NCI-H774 (cell line): ENCODE measurements around the gene CFHR4.
"Not testable (repeated sequence)": the region's sequence is repeated elsewhere in the genome, so short reads cannot be mapped to it uniquely, and the experiment has no call there.

Experiments used
- DNase-seq: peaks from one replicate; lab custom pipeline; 2025; lab: John Stamatoyannopoulos, UW

CFHR4 gene

GRCh38 chr1:196887515-196888239 lies at the start of gene CFHR4:
CFHR4 (plus strand) TSS chr1:196888052; CDS start chr1:196888151, 99 bp downstream.
- DNase-seq, result no peak

DNA sequence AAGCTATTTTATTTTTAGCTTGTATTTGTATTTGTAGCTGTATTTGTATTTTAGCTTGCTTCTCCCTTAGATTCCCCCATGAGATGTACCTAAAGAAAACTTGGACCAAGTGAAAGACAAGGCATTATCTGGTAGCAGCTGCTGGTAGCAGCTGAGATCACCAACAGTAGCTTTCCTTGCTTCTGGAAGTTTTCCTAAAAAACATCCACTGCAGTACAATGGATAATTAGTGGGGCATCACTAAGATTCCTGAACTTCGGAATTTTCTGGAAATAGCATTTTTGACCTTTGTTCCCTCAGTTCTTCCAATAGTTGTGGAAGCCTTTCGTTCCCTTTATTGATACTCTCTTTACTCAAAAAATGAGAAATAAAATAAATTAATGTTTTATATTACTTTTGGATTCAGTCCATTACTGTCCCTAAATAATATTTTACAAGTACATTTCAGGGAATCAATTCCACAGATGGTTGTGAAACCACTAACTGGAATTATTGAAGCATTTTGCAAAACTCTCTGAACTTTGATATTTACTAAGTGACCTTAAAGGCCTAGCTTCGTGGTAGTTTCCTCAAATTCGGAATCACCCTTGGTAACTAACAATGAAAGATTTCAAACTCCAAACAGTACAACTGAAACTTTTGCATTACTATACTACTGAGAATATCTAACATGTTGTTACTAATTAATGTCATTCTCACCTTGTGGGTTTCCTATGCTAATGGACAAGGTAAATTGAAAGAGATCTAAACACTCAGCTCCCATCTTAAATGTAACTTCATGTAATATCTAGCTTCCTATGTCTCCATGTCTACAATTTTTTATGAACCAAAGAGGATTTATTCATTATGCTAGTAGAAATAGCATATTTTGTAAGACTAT lies 38.0 kb upstream of the CFHR4 start:
- DNase-seq, result not testable (repeated sequence)

DNA sequence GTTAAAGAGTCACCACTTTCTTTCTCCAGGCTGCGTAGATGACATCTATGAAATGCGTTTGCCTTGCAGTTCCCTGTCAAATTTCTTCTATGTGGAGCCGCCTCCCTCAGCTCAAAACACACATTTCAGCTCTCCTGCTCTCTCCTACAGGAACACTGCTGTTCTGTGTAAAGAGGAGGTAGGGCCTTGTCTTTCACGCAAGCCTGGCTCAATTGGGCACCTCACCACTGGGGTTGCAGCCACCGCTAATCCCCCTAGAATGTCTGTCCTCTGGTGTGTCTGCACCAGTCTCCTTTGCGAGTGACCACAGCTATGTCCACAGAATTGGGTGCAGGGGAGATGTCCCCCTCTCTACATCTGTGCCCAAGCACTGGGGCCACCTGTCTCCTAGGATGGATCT lies 31.8 kb upstream of the CFHR4 start:
- no peak for DNase-seq

DNA sequence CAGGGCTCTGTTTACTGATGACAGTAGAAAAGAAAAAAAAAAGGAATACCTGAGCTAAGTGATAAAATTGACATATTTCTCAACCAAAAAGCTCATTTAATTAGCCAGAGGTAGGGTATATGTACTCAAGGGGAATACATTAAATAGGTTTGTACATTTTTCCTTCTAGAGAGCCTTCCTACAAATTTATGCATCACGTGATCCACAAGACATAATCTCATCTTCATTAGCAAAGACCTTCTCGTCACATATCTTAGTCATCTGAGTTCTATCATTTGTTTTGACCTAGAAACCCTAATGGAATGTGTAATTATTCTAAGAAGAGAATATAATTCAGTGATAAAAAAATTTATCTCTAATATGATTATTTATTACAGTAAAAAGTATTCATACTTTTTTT lies 30.7 kb upstream of the CFHR4 start:
- no peak for DNase-seq

- no peak for DNase-seq
These were observed 29.0 kb upstream of the CFHR4 start for GRCh38 chr1:196858811-196859210.

GRCh38 chr1:196860323-196860884 lies 27.4 kb upstream of the CFHR4 start:
- DNase-seq, result no peak

DNA sequence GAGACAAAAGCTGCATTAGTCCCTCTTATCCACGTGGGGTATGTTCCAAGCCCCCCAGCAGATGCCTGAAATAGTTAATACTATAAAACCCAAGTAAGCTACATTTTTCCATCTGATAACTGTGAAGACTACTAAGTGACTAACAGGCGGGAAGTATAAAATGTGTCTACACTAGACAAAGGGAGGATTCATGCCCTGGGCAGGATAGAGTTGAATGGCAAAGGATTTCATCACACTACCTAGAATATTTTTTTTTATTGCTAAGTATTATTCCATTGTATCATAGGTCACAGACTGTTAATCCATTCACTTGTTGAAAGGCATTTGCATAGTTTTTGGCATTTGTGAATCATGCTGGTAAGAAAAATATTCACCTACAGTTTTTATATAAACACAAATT lies 26.4 kb upstream of the CFHR4 start:
- DNase-seq, result no peak

DNA sequence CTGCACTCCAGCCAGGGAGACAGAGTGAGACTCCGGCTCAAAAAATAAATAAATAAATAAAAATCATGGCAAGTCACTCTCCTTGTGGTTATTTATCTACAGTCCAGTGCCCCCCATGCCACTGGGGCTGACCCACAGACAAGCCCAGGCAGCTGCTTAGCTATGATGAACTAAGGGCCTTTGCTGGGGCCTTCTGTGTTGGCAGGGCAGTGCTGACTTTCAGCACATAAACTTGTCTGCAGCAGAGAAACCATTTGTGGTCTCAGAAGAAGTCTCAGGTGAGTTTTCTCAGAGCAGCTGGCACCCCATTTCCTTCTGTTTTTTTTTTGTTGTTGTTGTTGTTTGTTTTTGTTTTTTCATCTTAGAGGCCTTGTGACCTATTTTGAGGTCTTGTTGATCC lies 20.9 kb upstream of the CFHR4 start:
- DNase-seq, result no peak

DNA sequence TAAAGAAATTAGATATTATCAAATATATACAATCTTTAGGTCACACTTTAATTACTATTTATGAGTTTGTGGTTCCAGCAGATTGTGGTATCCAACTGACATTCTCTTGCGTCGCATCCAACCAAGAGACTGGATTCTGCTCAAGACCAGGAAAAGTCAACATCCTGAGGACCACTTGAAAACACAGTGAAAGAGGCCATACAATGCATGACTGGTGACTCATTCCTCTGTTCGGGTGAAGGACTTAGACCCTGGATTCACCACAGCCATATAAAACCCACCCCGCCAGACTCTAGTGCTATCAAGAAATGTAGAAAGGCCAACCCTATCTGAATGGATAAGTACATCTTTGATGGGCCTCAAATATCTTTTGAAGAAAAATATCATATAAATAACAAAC lies 14.5 kb upstream of the CFHR4 start:
- DNase-seq, result no peak

GRCh38 chr1:196875935-196876334 lies 11.9 kb upstream of the CFHR4 start:
- DNase-seq, result no peak

GRCh38 chr1:196877964-196878363 lies 9.9 kb upstream of the CFHR4 start:
- DNase-seq, result no peak

DNA sequence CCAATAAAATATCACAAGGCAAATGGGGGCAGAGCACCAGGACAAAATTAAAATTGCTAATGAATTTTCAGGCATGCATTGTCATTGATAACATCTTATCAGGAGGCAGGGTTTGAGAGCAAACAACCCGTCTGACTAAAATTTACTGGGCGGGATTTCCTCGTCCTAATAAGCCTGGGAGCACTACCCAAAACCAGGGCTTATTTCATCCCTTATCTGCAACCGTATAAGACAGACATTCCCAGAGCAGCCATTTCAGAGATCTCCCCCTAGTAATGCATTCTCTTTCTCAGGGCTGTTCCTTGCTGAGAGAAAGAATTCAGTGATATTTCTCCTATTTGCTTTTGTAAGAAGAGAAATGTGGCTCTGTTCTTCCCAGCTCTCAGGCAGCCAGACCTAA lies 1.3 kb upstream of the CFHR4 start:
- DNase-seq, result not testable (repeated sequence)

- DNase-seq, result no peak
These were observed 2.8 kb downstream of the CFHR4 start for GRCh38 chr1:196890668-196891067.

GRCh38 chr1:196891251-196891650 lies 3.4 kb downstream of the CFHR4 start:
- no peak for DNase-seq

DNA sequence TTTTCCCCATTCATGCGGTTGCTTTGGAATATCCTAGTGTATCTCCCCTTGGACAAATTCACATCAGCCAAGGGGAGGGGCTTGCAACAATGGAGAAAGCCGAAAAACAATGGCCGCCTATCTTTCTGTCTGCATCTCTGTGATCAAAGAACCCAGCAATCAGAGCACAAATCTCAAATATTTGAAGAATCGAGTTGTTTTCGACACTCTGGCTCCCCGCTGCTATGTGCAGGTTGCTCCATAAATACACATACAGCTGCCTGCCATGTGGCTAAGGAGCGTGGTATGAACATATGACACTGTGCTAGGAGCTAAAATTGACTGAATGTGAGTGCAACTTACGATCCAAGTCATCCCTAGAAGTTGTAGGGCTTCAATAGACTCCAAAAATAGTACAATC lies 8.5 kb downstream of the CFHR4 start:
- DNase-seq, result no peak

- DNase-seq, result no peak
These were observed 9.4 kb downstream of the CFHR4 start for GRCh38 chr1:196897158-196897828.

DNA sequence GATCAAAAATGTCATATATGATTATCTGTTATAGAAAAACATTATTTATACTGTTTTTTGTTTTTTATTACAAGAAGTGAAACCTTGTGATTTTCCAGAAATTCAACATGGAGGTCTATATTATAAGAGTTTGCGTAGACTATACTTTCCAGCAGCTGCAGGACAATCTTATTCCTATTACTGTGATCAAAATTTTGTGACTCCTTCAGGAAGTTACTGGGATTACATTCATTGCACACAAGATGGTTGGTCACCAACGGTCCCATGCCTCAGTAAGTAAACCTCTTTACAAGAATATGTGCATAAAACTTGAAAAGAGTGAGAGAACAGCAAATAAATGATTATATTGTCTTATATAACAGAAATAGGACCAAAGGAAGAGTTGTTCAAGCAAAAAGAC lies 14.5 kb downstream of the CFHR4 start:
- no peak for DNase-seq

DNA sequence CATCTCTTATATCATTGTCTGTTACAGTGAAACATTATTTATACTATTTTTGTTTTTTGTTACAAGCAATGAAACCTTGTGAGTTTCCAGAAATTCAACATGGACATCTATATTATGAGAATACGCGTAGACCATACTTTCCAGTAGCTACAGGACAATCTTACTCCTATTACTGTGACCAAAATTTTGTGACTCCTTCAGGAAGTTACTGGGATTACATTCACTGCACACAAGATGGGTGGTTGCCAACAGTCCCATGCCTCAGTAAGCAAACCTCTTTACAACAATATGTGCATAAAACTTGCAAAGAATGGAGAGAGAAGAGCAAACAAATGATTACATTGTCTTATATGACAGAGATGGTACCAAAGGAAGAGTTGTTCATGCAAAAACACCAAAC lies 22.4 kb downstream of the CFHR4 start:
- no peak for DNase-seq

DNA sequence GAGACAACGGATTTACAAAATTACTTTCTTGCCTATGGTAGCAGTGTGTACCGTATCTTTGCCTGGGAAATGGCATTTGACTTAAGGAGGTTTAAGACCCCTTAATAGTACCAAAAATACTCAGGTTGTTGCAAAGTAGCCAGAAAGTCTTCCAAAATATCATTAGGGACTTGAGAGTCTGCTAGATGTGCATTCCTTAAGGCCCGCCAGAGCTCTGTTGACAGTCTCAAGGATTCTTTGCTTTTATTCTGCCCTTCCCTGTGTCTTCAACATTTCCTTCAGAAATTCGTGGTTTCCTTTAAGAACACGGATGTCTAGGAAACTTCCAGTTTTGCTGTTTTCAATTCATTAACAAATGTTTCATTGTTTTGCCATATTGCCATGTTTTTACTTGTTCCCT lies 24.4 kb downstream of the CFHR4 start:
- not testable (repeated sequence) for DNase-seq

DNA sequence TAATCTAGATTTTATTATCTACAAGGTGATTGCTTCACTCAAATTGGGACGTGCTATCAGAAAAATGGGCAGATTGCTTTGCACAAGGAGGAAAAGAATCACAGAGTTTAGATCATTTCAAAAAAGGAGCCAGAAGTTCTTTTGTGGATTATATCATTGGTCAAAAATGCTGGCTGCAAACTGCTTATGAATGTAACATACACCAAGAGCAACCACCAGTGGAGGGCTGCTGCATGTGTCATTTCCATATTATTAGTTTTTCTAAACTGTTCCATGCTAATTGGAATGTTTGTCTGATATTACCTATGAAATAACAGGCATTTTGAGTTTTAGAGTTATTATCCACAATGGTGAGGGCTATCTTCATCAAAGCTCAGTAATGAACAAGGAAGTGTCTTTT lies 39.0 kb downstream of the CFHR4 start:
- DNase-seq, result not testable (repeated sequence)

DNA sequence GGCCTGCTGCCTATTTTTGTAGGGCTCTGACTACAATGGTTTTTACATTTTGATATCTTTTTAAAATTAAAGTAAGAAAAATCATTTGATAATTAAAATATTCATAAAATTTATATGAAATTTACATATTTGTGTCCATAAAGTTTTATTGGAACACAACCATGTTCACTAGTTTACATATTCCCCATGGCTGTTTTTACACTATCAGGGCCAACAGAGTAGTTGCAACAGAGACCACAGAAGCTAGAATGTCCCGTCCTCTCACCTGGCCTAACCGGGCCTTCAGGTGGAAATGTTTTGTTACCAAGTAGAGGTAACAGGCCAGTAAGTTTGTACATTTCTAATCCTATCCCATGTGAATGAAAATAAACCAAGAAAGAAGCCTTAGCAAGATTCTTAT lies 45.0 kb downstream of the CFHR4 start:
- DNase-seq, result not testable (repeated sequence)

- DNase-seq, result no peak
These were observed 45.8 kb downstream of the CFHR4 start for GRCh38 chr1:196933531-196934189.
